Endothelial cell (in vitro differentiated cells): ENCODE data around the gene ABCC6. TPM values are rescaled to one million over a fixed set of nuclear protein-coding genes. Genes with fewer than 3 reads are reported as not detected.

Experiments used
- DNase-seq: peaks from one replicate; pipeline ENCODE4 v3.0.0; 2021; ENCODE audit warnings: low spot score
- H3K27ac Mint-ChIP-seq: one replicate; pipeline ENCODE4 v1.8.0; 2021; ENCODE audit warnings: mixed read lengths, inconsistent platforms; ENCODE audit not compliant: unreplicated experiment
- H3K27me3 Mint-ChIP-seq: one replicate; pipeline ENCODE4 v1.8.0; 2021; ENCODE audit warnings: mild to moderate bottlenecking, moderate library complexity, mixed read lengths, inconsistent platforms; ENCODE audit not compliant: unreplicated experiment
- H3K36me3 Mint-ChIP-seq: one replicate; pipeline ENCODE4 v1.8.0; 2021; ENCODE audit warnings: mild to moderate bottlenecking, low read depth, mixed read lengths, inconsistent platforms; ENCODE audit not compliant: unreplicated experiment
- H3K4me1 Mint-ChIP-seq: one replicate; pipeline ENCODE4 v1.8.0; 2021; ENCODE audit warnings: mild to moderate bottlenecking, mixed read lengths, inconsistent platforms; ENCODE audit not compliant: unreplicated experiment
- H3K4me3 Mint-ChIP-seq: one replicate; pipeline ENCODE4 v1.8.0; 2021; ENCODE audit warnings: mild to moderate bottlenecking, mixed read lengths, inconsistent platforms; ENCODE audit not compliant: unreplicated experiment
- H3K9me3 Mint-ChIP-seq: one replicate; pipeline ENCODE4 v1.8.0; 2021; ENCODE audit warnings: mixed read lengths, inconsistent platforms; ENCODE audit not compliant: unreplicated experiment
- total RNA-seq: library from RNA; stranded (reverse); fragmentation: NEBNext Ultra II Directional; extraction: Animal tissue kit (Norgen Biotek cat#: 25700); gene quantifications from one replicate; pipeline ENCODE4 v1.2.1, GENCODE V29; 2021; ENCODE audit not compliant: unreplicated experiment
- TF ChIP-seq, protein P1 (sequence below): fragments of 200-600 bp; sonication (generic); IDR thresholded peaks from one replicate; pipeline ENCODE4 v1.5.0; 2021; ENCODE audit warnings: antibody characterized with exemption; ENCODE audit not compliant: unreplicated experiment

The ABCC6 gene
- total RNA-seq, 1 donor from 2014 or later = 0.36 TPM

DNA sequence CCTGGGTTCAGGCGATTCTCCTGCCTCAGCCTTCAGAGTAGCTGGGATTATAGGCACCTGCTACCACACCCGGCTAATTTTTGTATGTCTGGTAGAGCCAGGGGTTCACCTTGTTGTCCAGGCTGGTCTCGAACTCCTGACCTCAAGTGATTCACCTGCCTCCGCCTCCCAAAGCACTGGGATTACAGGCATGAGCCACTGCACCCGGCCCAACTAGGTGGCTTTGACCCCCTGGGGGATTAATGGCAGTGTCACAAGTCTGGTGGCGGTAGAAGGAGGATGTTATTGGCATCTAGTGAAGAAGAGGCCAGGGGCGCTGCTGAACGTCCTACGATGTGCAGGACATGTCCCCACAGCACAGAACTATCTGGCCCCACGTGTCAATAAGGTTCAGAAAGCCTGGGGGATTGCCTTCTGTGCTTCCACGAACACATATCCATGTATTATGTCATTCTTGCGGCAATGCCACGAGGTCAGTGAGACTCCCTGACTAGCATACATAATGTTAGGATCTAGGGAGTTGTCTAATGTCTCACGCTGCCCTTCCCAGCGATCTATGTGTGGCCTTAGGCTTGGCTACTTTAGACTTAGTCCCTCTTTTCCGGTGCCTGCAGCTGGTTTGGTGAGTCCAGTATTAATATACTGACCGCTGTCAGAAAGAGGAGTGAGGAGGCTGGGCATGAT is 75.8 kb downstream of the ABCC6 start:
- Mint-ChIP-seq H3K4me3 (no peak overlapping the region), H3K36me3 (no peaks in the 10 kb centered on the region), H3K27ac (no peak overlapping the region), H3K4me1 (peaks cover 2% of the 10 kb centered on the region), H3K27me3 (no peaks in the 10 kb centered on the region), H3K9me3 (no peaks in the 10 kb centered on the region)
- DNase-seq = no peak
- TF ChIP-seq, protein P1, sequence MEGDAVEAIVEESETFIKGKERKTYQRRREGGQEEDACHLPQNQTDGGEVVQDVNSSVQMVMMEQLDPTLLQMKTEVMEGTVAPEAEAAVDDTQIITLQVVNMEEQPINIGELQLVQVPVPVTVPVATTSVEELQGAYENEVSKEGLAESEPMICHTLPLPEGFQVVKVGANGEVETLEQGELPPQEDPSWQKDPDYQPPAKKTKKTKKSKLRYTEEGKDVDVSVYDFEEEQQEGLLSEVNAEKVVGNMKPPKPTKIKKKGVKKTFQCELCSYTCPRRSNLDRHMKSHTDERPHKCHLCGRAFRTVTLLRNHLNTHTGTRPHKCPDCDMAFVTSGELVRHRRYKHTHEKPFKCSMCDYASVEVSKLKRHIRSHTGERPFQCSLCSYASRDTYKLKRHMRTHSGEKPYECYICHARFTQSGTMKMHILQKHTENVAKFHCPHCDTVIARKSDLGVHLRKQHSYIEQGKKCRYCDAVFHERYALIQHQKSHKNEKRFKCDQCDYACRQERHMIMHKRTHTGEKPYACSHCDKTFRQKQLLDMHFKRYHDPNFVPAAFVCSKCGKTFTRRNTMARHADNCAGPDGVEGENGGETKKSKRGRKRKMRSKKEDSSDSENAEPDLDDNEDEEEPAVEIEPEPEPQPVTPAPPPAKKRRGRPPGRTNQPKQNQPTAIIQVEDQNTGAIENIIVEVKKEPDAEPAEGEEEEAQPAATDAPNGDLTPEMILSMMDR = no peak

DNA sequence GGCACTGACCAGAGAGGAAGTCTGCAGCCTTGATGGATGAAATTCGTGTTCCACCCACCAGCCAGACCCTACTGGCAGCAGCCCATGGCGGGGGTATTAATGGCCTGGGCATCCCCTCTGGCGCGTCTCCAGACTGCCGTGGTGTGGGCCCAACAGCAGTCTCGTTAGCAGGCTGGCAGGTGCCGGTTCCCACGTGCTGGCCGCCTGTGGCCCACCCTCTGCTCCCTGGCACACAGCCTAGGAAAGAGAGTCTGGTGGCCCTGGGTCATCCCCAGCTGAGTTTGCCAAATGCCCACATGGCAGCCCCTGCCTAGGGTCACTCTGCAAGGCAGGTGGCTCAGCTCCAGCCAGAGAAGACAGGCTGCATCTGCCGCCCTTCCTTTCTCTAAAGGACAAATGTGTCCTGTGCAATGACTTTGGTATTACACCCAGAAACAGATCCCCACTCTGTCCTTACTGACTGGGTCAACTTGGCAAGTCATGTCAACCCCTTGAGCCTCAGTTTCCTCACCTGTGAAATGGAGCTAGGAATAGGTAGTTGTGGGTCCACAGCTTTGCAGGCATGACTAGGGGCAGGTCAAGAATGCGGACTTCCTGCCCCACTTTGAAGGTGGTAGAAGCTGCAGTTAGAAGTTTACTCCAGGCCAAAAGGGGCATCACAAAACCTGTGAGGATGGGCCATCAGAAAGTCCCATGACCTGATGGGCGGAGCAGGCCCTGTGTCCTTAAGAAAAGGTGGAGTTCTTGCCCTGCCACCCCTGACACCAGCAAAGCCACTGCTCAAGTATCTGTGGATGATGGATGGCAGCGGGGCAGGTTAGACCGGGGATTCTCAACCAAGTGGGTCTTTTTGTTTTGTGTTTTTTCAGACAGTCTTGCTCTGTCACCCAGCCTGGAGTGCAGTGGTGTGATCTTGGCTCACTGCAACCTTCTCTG is 76.6 kb downstream of the ABCC6 start:
- Mint-ChIP-seq H3K36me3 (no peaks in the 10 kb centered on the region), H3K27me3 (no peaks in the 10 kb centered on the region), H3K27ac (no peak overlapping the region), H3K4me3 (no peak overlapping the region), H3K9me3 (no peaks in the 10 kb centered on the region), H3K4me1 (peaks cover 5% of the 10 kb centered on the region)
- DNase-seq = no peak
- TF ChIP-seq, protein P1 = no peak

DNA sequence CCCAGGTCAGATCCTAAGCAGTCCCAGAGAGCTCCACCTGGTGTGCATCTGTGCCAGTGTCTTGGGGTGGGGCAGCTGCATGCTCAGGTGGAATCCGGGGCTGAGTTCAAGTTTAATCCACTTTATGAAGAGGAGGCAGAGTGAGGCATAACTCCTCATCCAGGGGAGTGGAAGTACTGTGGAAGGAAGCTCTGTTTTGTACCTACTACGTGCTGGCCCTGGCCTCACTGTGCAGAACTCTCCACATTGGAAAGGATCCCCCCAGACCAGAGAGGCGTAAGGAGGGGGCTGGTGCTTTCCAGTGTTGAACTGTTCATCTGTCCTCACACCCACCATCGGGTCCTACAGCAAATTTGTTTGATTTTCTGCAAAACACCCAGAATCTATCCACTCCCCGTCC is 78.0 kb downstream of the ABCC6 start:
- no peak for DNase-seq
- H3K9me3 Mint-ChIP-seq = no peaks in the 10 kb centered on the region
- no peak overlapping the region for H3K4me3 Mint-ChIP-seq
- H3K27me3 Mint-ChIP-seq = no peaks in the 10 kb centered on the region
- H3K36me3 Mint-ChIP-seq = no peaks in the 10 kb centered on the region
- TF ChIP-seq, protein P1 = no peak
- H3K27ac Mint-ChIP-seq = no peak overlapping the region
- H3K4me1 Mint-ChIP-seq = peaks cover 5% of the 10 kb centered on the region

DNA sequence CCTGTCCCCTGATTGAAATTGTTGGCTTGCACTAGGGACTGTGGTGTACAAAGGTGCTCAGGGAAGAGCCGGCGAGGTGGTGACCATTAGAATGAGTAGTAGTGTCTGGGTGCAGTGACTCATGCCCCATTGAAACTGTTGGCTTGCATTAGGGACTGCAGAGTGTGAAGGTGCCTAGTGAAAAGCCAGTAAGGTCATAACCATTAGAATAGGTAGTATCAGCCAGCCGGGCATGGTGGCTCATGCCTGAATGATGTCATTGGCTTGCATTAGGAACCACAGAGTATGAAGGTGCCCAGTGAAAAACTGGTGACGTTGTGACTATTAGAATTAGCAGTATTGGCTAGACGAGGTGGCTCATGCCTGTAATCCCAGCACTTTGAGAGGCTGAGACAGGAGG is 78.9 kb downstream of the ABCC6 start:
- peaks cover 4% of the 10 kb centered on the region for H3K36me3 Mint-ChIP-seq
- DNase-seq = no peak
- no peak overlapping the region for H3K27ac Mint-ChIP-seq
- H3K27me3 Mint-ChIP-seq = no peaks in the 10 kb centered on the region
- TF ChIP-seq, protein P1 = no peak
- H3K4me1 Mint-ChIP-seq = peaks cover 5% of the 10 kb centered on the region
- no peaks in the 10 kb centered on the region for H3K9me3 Mint-ChIP-seq
- H3K4me3 Mint-ChIP-seq = no peak overlapping the region

DNA sequence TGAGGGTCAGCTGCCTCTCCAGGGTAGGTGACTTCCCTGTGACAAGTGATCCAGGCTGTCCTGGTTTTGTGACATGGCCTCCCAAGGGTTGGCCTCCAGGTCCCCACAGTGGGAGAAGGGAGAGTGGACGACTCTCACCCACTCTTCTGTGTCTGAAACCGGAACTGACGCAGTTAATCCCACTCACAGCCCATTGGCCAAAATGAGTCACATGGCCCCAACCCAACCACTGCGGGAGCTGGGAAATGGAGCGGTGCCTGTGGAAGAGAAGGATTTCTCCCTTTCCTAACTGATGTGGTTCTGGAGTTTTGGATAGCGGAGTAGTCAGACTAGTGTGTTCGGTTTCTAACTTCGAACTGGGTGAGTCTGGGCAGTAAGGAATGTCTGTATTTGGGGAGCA is 79.4 kb downstream of the ABCC6 start:
- TF ChIP-seq, protein P1 = no peak
- H3K4me1 Mint-ChIP-seq = peaks cover 5% of the 10 kb centered on the region
- H3K27ac Mint-ChIP-seq = no peak overlapping the region
- H3K9me3 Mint-ChIP-seq = no peaks in the 10 kb centered on the region
- H3K36me3 Mint-ChIP-seq = peaks cover 4% of the 10 kb centered on the region
- no peak for DNase-seq
- H3K4me3 Mint-ChIP-seq = no peak overlapping the region
- H3K27me3 Mint-ChIP-seq = peaks cover under 1% of the 10 kb centered on the region
